ENCODE results near the gene MYO9A. TPM values are rescaled to one million over a fixed set of nuclear protein-coding genes. Genes with fewer than 3 reads are reported as not detected.
"Not testable (repeated sequence)": the region's sequence is repeated elsewhere in the genome, so short reads cannot be mapped to it uniquely, and the experiment has no call there.

The MYO9A gene
- total and polyA plus RNA-seq, 3 experiments from 2014 or later: 20.3 to 22.2 (median 22.0) TPM

DNA sequence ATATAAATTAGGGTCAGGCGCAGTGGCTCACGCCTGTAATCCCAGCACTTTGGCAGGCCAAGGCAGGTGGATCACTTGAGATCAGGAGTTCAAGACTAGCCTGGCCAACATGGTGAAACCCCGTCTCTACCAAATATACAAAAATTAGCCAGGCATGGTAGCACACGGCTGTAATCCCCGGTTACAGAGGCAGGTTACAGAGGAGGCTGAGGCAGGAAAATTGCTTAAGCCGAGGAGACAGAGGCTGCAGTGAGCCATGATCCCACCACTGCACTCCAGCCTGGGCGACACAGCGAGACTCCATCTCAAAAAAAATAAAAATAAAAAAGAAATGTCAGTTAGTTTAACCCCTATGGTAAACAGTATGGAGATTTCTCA is 46.5 kb downstream of the MYO9A start:
- CTCF ChIA-PET; H3K9me3 ChIP-seq (ENCODE audit: low read length): not testable (repeated sequence)
- H3K4me1 Mint-ChIP-seq: peaks cover 21 to 42% (median 21%) of the 10 kb centered on the region in 3 donors

DNA sequence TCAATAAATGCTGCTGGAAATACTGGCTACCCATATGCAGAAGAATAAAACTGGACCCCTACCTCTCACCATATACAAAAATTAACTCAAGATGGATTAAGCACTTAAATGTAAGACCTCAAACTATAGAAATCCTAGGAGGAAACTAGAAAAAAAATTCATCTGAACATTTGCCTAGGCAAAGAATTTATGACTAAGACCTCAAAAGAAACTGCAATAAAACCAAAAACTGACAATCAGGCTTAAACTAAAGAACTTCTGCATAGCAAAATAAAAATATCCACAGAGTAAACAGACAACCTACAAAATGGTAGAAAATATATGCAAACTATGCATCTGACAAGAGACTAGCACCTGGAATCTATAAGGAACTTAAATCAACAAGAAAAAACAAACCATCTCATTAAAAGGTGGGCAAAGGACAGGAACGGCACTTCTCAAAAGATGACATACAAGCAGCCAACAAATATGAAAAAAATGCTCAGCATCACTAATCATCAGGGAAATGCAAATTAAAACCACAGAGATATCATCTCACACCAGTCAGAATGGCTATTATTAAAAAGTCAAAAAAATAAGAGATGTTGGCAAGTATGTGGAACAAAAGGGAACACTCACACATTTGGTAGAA is 47.0 kb downstream of the MYO9A start:
- Mint-ChIP-seq H3K9me3 (no peaks in the 10 kb centered on the region), H3K4me3 (no peak overlapping the region), H3K4me1 (peaks cover 19 to 41% (median 20%) of the 10 kb centered on the region in 3 donors), H3K27me3 (peaks cover 0 to 2% of the 10 kb centered on the region in 2 donors), H3K36me3 (peaks cover 0 to 3% (median 2%) of the 10 kb centered on the region in 3 donors), H3K27ac (peak overlapping the region in 2 of 8 donors; percentile 65 to 69)
- Histone ChIP-seq H3K4me3 (ENCODE audit: low read length) (no peak overlapping the region), H3K27ac (ENCODE audit: low read depth, low read length) (no peak overlapping the region), H3K9me3 (ENCODE audit: low read length) (no peaks in the 10 kb centered on the region), H3K36me3 (ENCODE audit: insufficient read depth, low read length) (no peaks in the 10 kb centered on the region), H3K27me3 (ENCODE audit: insufficient read depth, low read length, poor library complexity, severe bottlenecking) (no peaks in the 10 kb centered on the region), H3K4me1 (ENCODE audit: insufficient read depth, low read length) (no peaks in the 10 kb centered on the region)
- CTCF ChIA-PET: no interaction called here
- DNase-seq: no peak
- POLR2A ChIA-PET: no interaction called here

More for the DNA sequence above, 46.5 kb downstream of the MYO9A start:
- H3K27ac Mint-ChIP-seq; H3K27me3 Mint-ChIP-seq; H3K4me3 Mint-ChIP-seq; DNase-seq; H3K9me3 Mint-ChIP-seq; H3K27me3 ChIP-seq (ENCODE audit: insufficient read depth, low read length, poor library complexity, severe bottlenecking); H3K27ac ChIP-seq (ENCODE audit: low read depth, low read length); H3K36me3 Mint-ChIP-seq; H3K36me3 ChIP-seq (ENCODE audit: insufficient read depth, low read length); H3K4me1 ChIP-seq (ENCODE audit: insufficient read depth, low read length); POLR2A ChIA-PET; H3K4me3 ChIP-seq (ENCODE audit: low read length): not testable (repeated sequence)

DNA sequence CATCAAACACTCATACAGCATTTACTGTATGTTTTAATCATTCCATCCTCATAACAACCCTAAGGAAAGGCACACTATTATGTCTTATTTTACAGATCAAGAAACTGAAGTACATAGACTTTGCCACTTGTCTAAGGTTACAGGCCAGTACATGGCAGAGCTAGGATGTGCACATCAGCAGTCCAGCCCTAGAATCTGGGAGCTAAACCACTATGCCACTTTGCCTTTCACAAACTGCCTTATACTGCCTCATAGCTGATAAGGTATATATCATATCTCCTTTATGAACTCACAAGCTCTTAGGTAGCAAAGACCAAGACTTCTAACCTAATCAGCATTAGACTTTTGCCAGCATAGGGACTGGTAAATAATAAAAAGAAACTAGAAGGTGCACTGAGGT is 49.1 kb downstream of the MYO9A start:
- Histone ChIP-seq H3K4me3 (ENCODE audit: low read length) (no peak overlapping the region), H3K27me3 (ENCODE audit: insufficient read depth, low read length, poor library complexity, severe bottlenecking) (no peaks in the 10 kb centered on the region), H3K36me3 (ENCODE audit: insufficient read depth, low read length) (no peaks in the 10 kb centered on the region), H3K27ac (ENCODE audit: low read depth, low read length) (no peak overlapping the region), H3K4me1 (ENCODE audit: insufficient read depth, low read length) (no peaks in the 10 kb centered on the region), H3K9me3 (ENCODE audit: low read length) (no peaks in the 10 kb centered on the region)
- ChIA-PET POLR2A (no interaction called here), CTCF (no interaction called here)
- DNase-seq: no peak
- Mint-ChIP-seq H3K4me1 (peaks cover 10 to 33% (median 16%) of the 10 kb centered on the region in 3 donors), H3K9me3 (no peaks in the 10 kb centered on the region), H3K27ac (no peak overlapping the region), H3K27me3 (peaks cover 0 to 2% of the 10 kb centered on the region in 2 donors), H3K36me3 (peaks cover 0 to 6% (median 3%) of the 10 kb centered on the region in 3 donors), H3K4me3 (no peak overlapping the region)

DNA sequence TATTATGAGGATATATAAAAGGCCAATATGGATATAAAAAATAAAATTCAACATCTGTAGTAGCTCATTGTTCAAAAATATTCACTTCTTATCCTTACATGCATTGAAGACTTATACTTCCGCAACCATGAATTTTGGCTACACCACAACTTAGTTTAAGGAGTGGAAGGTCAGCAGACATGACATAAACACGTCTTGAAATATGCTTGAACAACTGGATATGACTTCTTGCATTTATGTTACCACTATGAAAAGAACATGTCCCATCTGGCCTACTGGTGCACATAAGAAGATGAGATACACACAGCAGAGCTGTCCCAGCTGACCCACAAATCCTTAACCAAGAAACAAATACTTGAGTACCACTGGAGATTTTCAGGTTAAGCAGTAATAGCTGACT is 52.1 kb downstream of the MYO9A start:
- no peaks in the 10 kb centered on the region for H3K4me1 ChIP-seq (ENCODE audit: insufficient read depth, low read length)
- no peak overlapping the region for H3K27ac ChIP-seq (ENCODE audit: low read depth, low read length)
- no peaks in the 10 kb centered on the region for H3K36me3 ChIP-seq (ENCODE audit: insufficient read depth, low read length)
- H3K27me3 ChIP-seq (ENCODE audit: insufficient read depth, low read length, poor library complexity, severe bottlenecking): no peaks in the 10 kb centered on the region
- H3K4me1 Mint-ChIP-seq: peaks cover 5 to 20% (median 15%) of the 10 kb centered on the region in 3 donors
- POLR2A ChIA-PET: no interaction called here
- no peak overlapping the region for H3K27ac Mint-ChIP-seq
- H3K9me3 Mint-ChIP-seq: peaks cover 0 to 9% (median 7%) of the 10 kb centered on the region in 5 donors
- DNase-seq: no peak
- H3K27me3 Mint-ChIP-seq: no peaks in the 10 kb centered on the region
- H3K4me3 ChIP-seq (ENCODE audit: low read length): no peak overlapping the region
- no peak overlapping the region for H3K4me3 Mint-ChIP-seq
- H3K36me3 Mint-ChIP-seq: peaks cover 3 to 26% (median 10%) of the 10 kb centered on the region in 3 donors
- H3K9me3 ChIP-seq (ENCODE audit: low read length): peaks cover 9% of the 10 kb centered on the region
- CTCF ChIA-PET: no interaction called here

DNA sequence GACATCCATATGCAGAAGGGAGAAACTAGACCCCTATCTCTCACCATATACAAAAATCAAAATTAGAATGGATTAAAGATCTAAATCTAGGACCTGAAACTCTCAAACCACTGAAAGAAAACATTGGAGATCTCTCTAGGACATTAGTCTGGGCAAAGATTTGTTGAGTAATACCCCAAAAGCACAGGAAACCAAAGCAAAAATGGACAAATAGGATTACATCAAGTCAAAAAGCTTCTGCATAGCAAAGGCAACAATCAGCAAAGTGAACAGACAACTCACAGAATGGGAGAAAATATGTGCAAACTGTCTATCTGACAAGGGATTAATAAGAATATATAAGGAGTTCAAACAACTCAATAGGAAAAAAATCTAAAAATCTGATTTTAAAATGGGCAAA is 54.8 kb downstream of the MYO9A start:
- Histone ChIP-seq H3K36me3 (ENCODE audit: insufficient read depth, low read length) (no peaks in the 10 kb centered on the region), H3K27ac (ENCODE audit: low read depth, low read length) (no peak overlapping the region), H3K27me3 (ENCODE audit: insufficient read depth, low read length, poor library complexity, severe bottlenecking) (no peaks in the 10 kb centered on the region), H3K4me1 (ENCODE audit: insufficient read depth, low read length) (no peaks in the 10 kb centered on the region), H3K9me3 (ENCODE audit: low read length) (peaks cover 9% of the 10 kb centered on the region), H3K4me3 (ENCODE audit: low read length) (no peak overlapping the region)
- Mint-ChIP-seq H3K4me3 (no peak overlapping the region), H3K9me3 (peaks cover 0 to 9% (median 7%) of the 10 kb centered on the region in 5 donors), H3K27ac (no peak overlapping the region), H3K4me1 (peaks cover 13 to 23% (median 14%) of the 10 kb centered on the region in 3 donors), H3K36me3 (peaks cover 4 to 28% (median 10%) of the 10 kb centered on the region in 3 donors), H3K27me3 (no peaks in the 10 kb centered on the region)
- POLR2A ChIA-PET: no interaction called here
- no peak for DNase-seq
- CTCF ChIA-PET: no interaction called here

DNA sequence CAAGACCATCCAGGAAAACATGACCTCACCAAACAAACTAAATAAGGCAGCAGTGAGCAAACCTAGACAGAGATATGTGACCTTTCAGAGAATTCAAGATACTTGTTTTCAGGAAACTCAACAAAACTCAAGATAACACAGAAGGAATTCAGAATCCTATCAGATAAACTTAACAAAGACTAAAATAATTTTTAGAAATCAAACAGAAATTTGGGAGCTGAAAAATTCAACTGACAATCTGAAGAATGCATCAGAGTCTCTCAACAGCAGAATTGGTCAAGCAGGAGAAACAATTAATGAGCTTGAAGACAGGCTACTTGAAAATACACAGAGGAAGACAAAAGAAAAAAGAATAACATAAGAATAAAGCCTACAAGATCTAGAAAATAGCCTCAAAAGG is 55.6 kb downstream of the MYO9A start:
- Histone ChIP-seq H3K36me3 (ENCODE audit: insufficient read depth, low read length) (no peaks in the 10 kb centered on the region), H3K27me3 (ENCODE audit: insufficient read depth, low read length, poor library complexity, severe bottlenecking) (no peaks in the 10 kb centered on the region), H3K9me3 (ENCODE audit: low read length) (peaks cover 9% of the 10 kb centered on the region), H3K27ac (ENCODE audit: low read depth, low read length) (no peak overlapping the region), H3K4me3 (ENCODE audit: low read length) (no peak overlapping the region), H3K4me1 (ENCODE audit: insufficient read depth, low read length) (peaks cover 8% of the 10 kb centered on the region)
- Mint-ChIP-seq H3K4me1 (peaks cover 21 to 31% (median 23%) of the 10 kb centered on the region in 3 donors), H3K27ac (no peak overlapping the region), H3K9me3 (peaks cover 0 to 9% (median 7%) of the 10 kb centered on the region in 5 donors), H3K4me3 (no peak overlapping the region), H3K36me3 (peaks cover 6 to 28% (median 10%) of the 10 kb centered on the region in 3 donors), H3K27me3 (no peaks in the 10 kb centered on the region)
- POLR2A ChIA-PET: no interaction called here
- no peak for DNase-seq
- CTCF ChIA-PET: no interaction called here

DNA sequence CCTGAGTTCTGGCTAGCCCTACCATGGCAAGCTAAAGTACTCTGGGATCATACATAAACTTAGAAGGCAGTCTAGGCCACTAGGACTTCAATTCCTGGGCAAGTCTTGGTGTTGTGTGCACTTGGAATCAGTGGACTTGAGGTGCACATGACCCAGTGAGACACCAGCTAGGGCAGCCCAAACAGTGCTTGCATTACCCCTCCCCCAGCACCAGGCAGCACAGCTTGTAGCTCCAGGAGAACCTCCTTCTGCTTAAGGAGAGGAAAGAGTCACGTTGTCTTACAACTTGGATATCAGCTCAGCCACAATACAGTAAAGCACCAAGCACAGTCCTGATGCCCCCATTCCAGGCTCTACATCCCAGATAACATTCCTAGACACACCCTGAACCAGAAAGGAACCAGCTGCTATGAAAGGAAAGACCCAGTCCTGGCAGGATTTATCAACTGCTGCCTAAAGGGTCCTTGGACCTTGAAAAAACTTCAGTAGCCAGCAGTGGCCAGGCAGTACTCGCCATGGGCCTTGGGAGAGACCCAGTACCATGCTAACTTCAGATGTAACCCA is 57.2 kb downstream of the MYO9A start:
- ChIA-PET CTCF (no interaction called here), POLR2A (no interaction called here)
- no peak overlapping the region for H3K4me3 ChIP-seq (ENCODE audit: low read length)
- Mint-ChIP-seq H3K4me3 (no peak overlapping the region), H3K36me3 (peaks cover 7 to 28% (median 10%) of the 10 kb centered on the region in 3 donors), H3K27ac (peak overlapping the region in 1 of 8 donors; percentile 21), H3K4me1 (peaks cover 22 to 36% (median 25%) of the 10 kb centered on the region in 3 donors), H3K9me3 (peaks cover 0 to 9% (median 7%) of the 10 kb centered on the region in 5 donors), H3K27me3 (no peaks in the 10 kb centered on the region)
- H3K27me3 ChIP-seq (ENCODE audit: insufficient read depth, low read length, poor library complexity, severe bottlenecking): no peaks in the 10 kb centered on the region
- no peak for DNase-seq
- peaks cover 9% of the 10 kb centered on the region for H3K9me3 ChIP-seq (ENCODE audit: low read length)
- no peaks in the 10 kb centered on the region for H3K36me3 ChIP-seq (ENCODE audit: insufficient read depth, low read length)
- peaks cover 8% of the 10 kb centered on the region for H3K4me1 ChIP-seq (ENCODE audit: insufficient read depth, low read length)
- no peak overlapping the region for H3K27ac ChIP-seq (ENCODE audit: low read depth, low read length)

DNA sequence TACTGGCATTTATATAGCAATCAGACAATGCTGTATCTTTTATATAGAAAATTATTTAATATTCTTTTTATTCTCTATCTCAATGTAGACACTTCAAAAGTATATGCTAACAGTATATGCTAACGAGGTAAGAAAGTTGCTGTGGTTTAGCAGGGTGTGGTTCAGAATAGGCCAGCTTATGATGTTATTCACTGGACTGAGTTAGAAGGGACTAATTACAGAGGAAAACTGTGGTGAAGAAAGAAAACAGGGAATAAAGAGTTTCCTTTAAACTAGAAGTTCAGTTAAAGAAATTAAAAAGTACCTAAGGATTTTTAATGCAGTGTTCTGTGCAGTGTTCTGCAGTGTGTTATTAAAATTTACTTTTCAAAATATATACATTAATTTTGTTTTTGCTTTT is 59.4 kb downstream of the MYO9A start:
- Histone ChIP-seq H3K27me3 (ENCODE audit: insufficient read depth, low read length, poor library complexity, severe bottlenecking) (no peaks in the 10 kb centered on the region), H3K27ac (ENCODE audit: low read depth, low read length) (no peak overlapping the region), H3K36me3 (ENCODE audit: insufficient read depth, low read length) (no peaks in the 10 kb centered on the region), H3K4me1 (ENCODE audit: insufficient read depth, low read length) (peaks cover 8% of the 10 kb centered on the region), H3K9me3 (ENCODE audit: low read length) (peaks cover 9% of the 10 kb centered on the region), H3K4me3 (ENCODE audit: low read length) (no peak overlapping the region)
- Mint-ChIP-seq H3K4me1 (peaks cover 29 to 42% (median 30%) of the 10 kb centered on the region in 3 donors), H3K27me3 (no peaks in the 10 kb centered on the region), H3K9me3 (peaks cover 0 to 8% (median 7%) of the 10 kb centered on the region in 5 donors), H3K4me3 (no peak overlapping the region), H3K36me3 (peaks cover 8 to 27% (median 10%) of the 10 kb centered on the region in 3 donors), H3K27ac (no peak overlapping the region)
- DNase-seq: no peak
- ChIA-PET CTCF (no interaction called here), POLR2A (no interaction called here)
